ENCODE data around the gene NMT2.

DNA sequence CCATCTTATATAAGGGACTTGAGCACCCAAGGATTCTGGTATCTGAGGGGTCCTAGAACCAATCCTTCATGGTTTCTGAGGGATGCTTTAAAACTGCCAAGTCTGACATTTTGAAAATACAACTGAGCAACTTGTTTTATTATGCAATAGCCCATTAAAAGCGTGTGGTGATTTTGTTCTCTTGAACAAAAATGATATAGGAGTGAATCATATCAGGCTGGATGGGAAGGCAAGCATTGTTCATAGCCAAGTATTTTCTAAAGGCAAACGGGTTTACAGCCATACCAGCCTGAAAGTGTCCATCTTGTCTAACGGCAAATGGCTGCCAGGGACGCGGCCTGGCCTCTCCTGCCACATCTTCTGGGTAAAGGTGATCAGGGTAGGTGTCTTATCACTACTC lies 48.0 kb downstream of the NMT2 start:
- TF ChIP-seq, protein P1, sequence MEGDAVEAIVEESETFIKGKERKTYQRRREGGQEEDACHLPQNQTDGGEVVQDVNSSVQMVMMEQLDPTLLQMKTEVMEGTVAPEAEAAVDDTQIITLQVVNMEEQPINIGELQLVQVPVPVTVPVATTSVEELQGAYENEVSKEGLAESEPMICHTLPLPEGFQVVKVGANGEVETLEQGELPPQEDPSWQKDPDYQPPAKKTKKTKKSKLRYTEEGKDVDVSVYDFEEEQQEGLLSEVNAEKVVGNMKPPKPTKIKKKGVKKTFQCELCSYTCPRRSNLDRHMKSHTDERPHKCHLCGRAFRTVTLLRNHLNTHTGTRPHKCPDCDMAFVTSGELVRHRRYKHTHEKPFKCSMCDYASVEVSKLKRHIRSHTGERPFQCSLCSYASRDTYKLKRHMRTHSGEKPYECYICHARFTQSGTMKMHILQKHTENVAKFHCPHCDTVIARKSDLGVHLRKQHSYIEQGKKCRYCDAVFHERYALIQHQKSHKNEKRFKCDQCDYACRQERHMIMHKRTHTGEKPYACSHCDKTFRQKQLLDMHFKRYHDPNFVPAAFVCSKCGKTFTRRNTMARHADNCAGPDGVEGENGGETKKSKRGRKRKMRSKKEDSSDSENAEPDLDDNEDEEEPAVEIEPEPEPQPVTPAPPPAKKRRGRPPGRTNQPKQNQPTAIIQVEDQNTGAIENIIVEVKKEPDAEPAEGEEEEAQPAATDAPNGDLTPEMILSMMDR (IDR thresholded peaks at IDR 0.05; ENCODE audit: low read length), result no peak
- TF ChIP-seq EZH2 (optimal IDR thresholded peaks at IDR 0.05; ENCODE audit: low read depth, low read length), result no peak

All from MM.1S (cell line).